Mesenchymal stem cell (in vitro differentiated cells and primary cell): ENCODE measurements around the gene TUBB3.

Experiments used
- DNase-seq: peaks from one replicate; pipeline ENCODE4 v3.0.0-alpha.2; 2013
- H2AFZ ChIP-seq: one replicate; pipeline ENCODE4 v1.6.1; 2013; ENCODE audit warnings: low read depth, mild to moderate bottlenecking, control low read depth, inconsistent platforms, low read length, moderate library complexity
- H2AK5ac ChIP-seq: 2 replicates; pipeline ENCODE4 v1.6.1; 2013; ENCODE audit warnings: low read length, moderate library complexity, mild to moderate bottlenecking, inconsistent platforms; ENCODE audit not compliant: severe bottlenecking
- H2BK120ac ChIP-seq: one replicate; pipeline ENCODE4 v1.6.1; 2013; ENCODE audit warnings: low read depth, mild to moderate bottlenecking, inconsistent platforms, low read length, moderate library complexity
- H2BK12ac ChIP-seq, 2 experiments: one replicate each; pipeline ENCODE4 v1.6.1; 2013; ENCODE audit warnings: inconsistent platforms in 2 of 2, low read length in 2 of 2, mild to moderate bottlenecking in 2 of 2, moderate library complexity in 2 of 2, control low read depth in 1 of 2
- H2BK15ac ChIP-seq: one replicate; pipeline ENCODE4 v1.6.1; 2013; ENCODE audit warnings: mild to moderate bottlenecking, low read depth, inconsistent platforms; ENCODE audit not compliant: poor library complexity, severe bottlenecking
- H2BK5ac ChIP-seq: 2 replicates; pipeline ENCODE4 v1.6.1; 2013; ENCODE audit warnings: low read depth, mild to moderate bottlenecking, low read length, control low read depth, inconsistent platforms; ENCODE audit not compliant: poor library complexity, severe bottlenecking
- H3K14ac ChIP-seq, 2 experiments: one replicate each; pipeline ENCODE4 v1.6.1; 2013; ENCODE audit warnings: inconsistent platforms in 2 of 2, low read length in 2 of 2, control low read depth in 1 of 2, mild to moderate bottlenecking in 1 of 2, moderate library complexity in 1 of 2
- H3K18ac ChIP-seq, 2 experiments: one replicate each; pipeline ENCODE4 v1.6.1; 2013; ENCODE audit warnings: inconsistent platforms in 2 of 2, low read length in 2 of 2, control low read depth in 1 of 2, low read depth in 1 of 2, mild to moderate bottlenecking in 1 of 2
- H3K23ac ChIP-seq, 2 experiments: one replicate each; pipeline ENCODE4 v1.6.1; 2013; ENCODE audit warnings: inconsistent platforms in 2 of 2, low read length in 2 of 2, mild to moderate bottlenecking in 2 of 2, moderate library complexity in 2 of 2, control low read depth in 1 of 2
- H3K27ac ChIP-seq: 2 replicates; pipeline ENCODE4 v1.5.1; 2013; ENCODE audit warnings: mild to moderate bottlenecking, moderate library complexity, low read length, control low read depth, inconsistent platforms; ENCODE audit not compliant: poor library complexity, severe bottlenecking
- H3K27me3 ChIP-seq, 2 experiments: 2 replicates each; pipeline versions ENCODE4 v1.6.1 to v1.7.0; 2013; ENCODE audit warnings: low read length in 2 of 2, mild to moderate bottlenecking in 2 of 2, moderate library complexity in 2 of 2, control low read depth in 1 of 2, inconsistent platforms in 1 of 2; ENCODE audit not compliant: control insufficient read depth in 1 of 2, insufficient read depth in 1 of 2
- H3K36me3 ChIP-seq, 2 experiments: 2 replicates each; pipeline versions ENCODE4 v1.6.1 to v1.7.0; 2013; ENCODE audit warnings: low read length in 2 of 2, control low read depth in 1 of 2, inconsistent platforms in 1 of 2, low read depth in 1 of 2, mild to moderate bottlenecking in 1 of 2; ENCODE audit not compliant: insufficient read depth in 2 of 2, control insufficient read depth in 1 of 2
- H3K4ac ChIP-seq, 2 experiments: one replicate each; pipeline ENCODE4 v1.6.1; 2013; ENCODE audit warnings: inconsistent platforms in 2 of 2, low read length in 2 of 2, mild to moderate bottlenecking in 2 of 2, moderate library complexity in 2 of 2, control low read depth in 1 of 2, low read depth in 1 of 2
- H3K4me1 ChIP-seq: 2 replicates; pipeline ENCODE4 v1.6.1; 2013; ENCODE audit warnings: low read depth, low read length, control low read depth; ENCODE audit not compliant: control insufficient read depth, insufficient read depth
- H3K4me2 ChIP-seq: 2 replicates; pipeline ENCODE4 v1.6.1; 2013; ENCODE audit warnings: low read length, mild to moderate bottlenecking, inconsistent platforms; ENCODE audit not compliant: poor library complexity, severe bottlenecking
- H3K4me3 ChIP-seq, 2 experiments: 2 replicates each; pipeline versions ENCODE4 v1.5.1 to v1.7.0; 2013; ENCODE audit warnings: low read length in 2 of 2, mild to moderate bottlenecking in 2 of 2, control low read depth in 1 of 2, low read depth in 1 of 2; ENCODE audit not compliant: insufficient read depth in 1 of 2
- H3K79me1 ChIP-seq: replicated peaks from 2 replicates; pipeline ENCODE4 v1.6.1; 2013; ENCODE audit warnings: mild to moderate bottlenecking, control low read depth, low read length, inconsistent platforms; ENCODE audit not compliant: poor library complexity, severe bottlenecking
- H3K9ac ChIP-seq: 2 replicates; pipeline ENCODE4 v1.7.0; 2013; ENCODE audit warnings: mild to moderate bottlenecking, low read length, moderate library complexity
- H3K9me3 ChIP-seq: 2 replicates; pipeline ENCODE4 v1.7.0; 2013; ENCODE audit warnings: mild to moderate bottlenecking, low read length; ENCODE audit not compliant: control insufficient read depth
- H4K8ac ChIP-seq: one replicate; pipeline ENCODE4 v1.6.1; 2013; ENCODE audit warnings: inconsistent platforms, mild to moderate bottlenecking, low read length, moderate library complexity
- H4K91ac ChIP-seq: one replicate; pipeline ENCODE4 v1.6.1; 2013; ENCODE audit warnings: mild to moderate bottlenecking, low read length, inconsistent platforms
- WGBS: methylation state at CpG from one replicate; pipeline ENCODE4 v1.1.7; 2013; ENCODE audit warnings: mixed read lengths; 5-methylcytosine and 5-hydroxymethylcytosine counted together

TUBB3 gene

GRCh38 chr16:89909777-89910716 lies 13.1 kb upstream of the TUBB3 start:
- Histone ChIP-seq H2BK120ac (no peak overlapping the region), H4K8ac (no peak overlapping the region), H3K36me3 (peaks cover 73 to 86% of the 10 kb centered on the region in 2 experiments), H2BK15ac (no peak overlapping the region), H3K4me1 (peaks cover 5% of the 10 kb centered on the region), H3K4me2 (no peak overlapping the region), H3K79me1 (peaks cover 13% of the 10 kb centered on the region), H2AFZ (no peak overlapping the region), H3K18ac (no peak overlapping the region), H2BK5ac (no peak overlapping the region), H3K27me3 (no peaks in the 10 kb centered on the region), H3K4ac (no peak overlapping the region), H3K9ac (no peak overlapping the region), H3K27ac (no peak overlapping the region), H3K23ac (no peak overlapping the region), H3K4me3 (no peak overlapping the region), H2BK12ac (no peak overlapping the region), H4K91ac (no peak overlapping the region), H3K9me3 (no peaks in the 10 kb centered on the region), H3K14ac (no peak overlapping the region), H2AK5ac (no peak overlapping the region)
- WGBS: 75% methylated on average over 47 of the region's 47 CpGs
- DNase-seq: peak; percentile 74

GRCh38 chr16:89910717-89911354 lies 12.3 kb upstream of the TUBB3 start:
- Histone ChIP-seq H2BK5ac (no peak overlapping the region), H3K14ac (no peak overlapping the region), H3K23ac (no peak overlapping the region), H2BK120ac (no peak overlapping the region), H3K79me1 (peaks cover 13% of the 10 kb centered on the region), H3K9me3 (no peaks in the 10 kb centered on the region), H4K91ac (no peak overlapping the region), H2BK12ac (no peak overlapping the region), H3K18ac (no peak overlapping the region), H2BK15ac (no peak overlapping the region), H2AFZ (no peak overlapping the region), H3K36me3 (peaks cover 65 to 78% of the 10 kb centered on the region in 2 experiments), H4K8ac (no peak overlapping the region), H3K27ac (no peak overlapping the region), H3K4ac (no peak overlapping the region), H3K4me2 (no peak overlapping the region), H3K9ac (no peak overlapping the region), H3K27me3 (no peaks in the 10 kb centered on the region), H2AK5ac (no peak overlapping the region), H3K4me3 (no peak overlapping the region), H3K4me1 (peaks cover 6% of the 10 kb centered on the region)
- DNase-seq: no peak
- 95% methylated on average over 22 of the region's 27 CpGs for WGBS

DNA sequence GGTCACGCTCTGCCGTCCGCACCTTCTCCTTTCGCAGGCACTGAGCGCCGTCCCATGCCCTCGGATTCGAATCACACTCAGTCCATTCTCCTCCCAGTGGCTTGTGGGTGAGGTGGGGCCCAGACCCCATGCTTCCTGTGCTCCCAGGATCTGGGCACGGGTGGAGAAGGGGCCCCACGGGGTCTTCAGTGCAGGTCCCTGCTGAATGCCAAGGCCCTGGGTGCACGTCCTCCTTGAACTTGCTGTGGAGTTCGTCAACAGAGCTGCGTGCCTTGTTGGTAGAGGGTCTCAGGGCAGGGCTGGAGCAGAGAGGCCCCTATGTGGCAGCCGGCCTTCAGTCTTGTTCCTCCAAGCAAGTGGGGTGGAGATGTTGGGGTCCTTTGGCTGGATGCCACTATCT lies 11.8 kb upstream of the TUBB3 start:
- H3K79me1 ChIP-seq: peaks cover 13% of the 10 kb centered on the region
- no peak overlapping the region for H4K91ac ChIP-seq
- WGBS: 94% methylated on average over 14 of the region's 14 CpGs
- H3K4me2 ChIP-seq: no peak overlapping the region
- H3K23ac ChIP-seq: no peak overlapping the region
- peaks cover 8% of the 10 kb centered on the region for H3K4me1 ChIP-seq
- no peak overlapping the region for H2BK15ac ChIP-seq
- H3K18ac ChIP-seq: no peak overlapping the region
- DNase-seq: no peak
- H3K9ac ChIP-seq: no peak overlapping the region
- no peak overlapping the region for H3K14ac ChIP-seq
- H3K4me3 ChIP-seq: no peak overlapping the region
- H2BK5ac ChIP-seq: no peak overlapping the region
- H2BK120ac ChIP-seq: no peak overlapping the region
- no peaks in the 10 kb centered on the region for H3K9me3 ChIP-seq
- no peak overlapping the region for H4K8ac ChIP-seq
- no peaks in the 10 kb centered on the region for H3K27me3 ChIP-seq
- H2AFZ ChIP-seq: no peak overlapping the region
- H2BK12ac ChIP-seq: no peak overlapping the region
- no peak overlapping the region for H3K4ac ChIP-seq
- peaks cover 60 to 73% of the 10 kb centered on the region in 2 experiments for H3K36me3 ChIP-seq
- H2AK5ac ChIP-seq: no peak overlapping the region
- H3K27ac ChIP-seq: no peak overlapping the region

DNA sequence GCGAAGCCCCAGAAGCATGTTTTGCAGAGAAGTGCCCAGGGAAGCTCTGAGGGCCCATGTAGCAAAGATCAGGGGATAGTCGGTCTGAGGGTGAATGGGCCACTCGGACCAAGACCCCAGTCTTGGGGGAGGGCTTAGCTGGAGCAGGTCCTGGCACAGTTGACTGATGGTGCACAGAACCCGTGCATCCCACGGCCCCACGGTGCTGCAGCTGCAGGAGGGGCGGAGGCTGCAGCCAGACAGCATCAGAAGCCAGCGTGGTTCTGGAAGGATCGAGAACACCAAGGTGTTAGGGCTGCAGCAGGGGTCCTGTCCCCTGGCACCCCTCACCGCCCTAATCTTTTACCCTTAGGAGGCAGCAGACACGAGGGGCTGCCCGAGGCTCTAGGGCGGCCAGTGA lies 11.0 kb upstream of the TUBB3 start:
- no peak overlapping the region for H2BK15ac ChIP-seq
- H3K18ac ChIP-seq: no peak overlapping the region
- no peaks in the 10 kb centered on the region for H3K9me3 ChIP-seq
- H3K27ac ChIP-seq: no peak overlapping the region
- H2AFZ ChIP-seq: no peak overlapping the region
- DNase-seq: no peak
- peaks cover 13% of the 10 kb centered on the region for H3K79me1 ChIP-seq
- no peak overlapping the region for H3K4me2 ChIP-seq
- no peak overlapping the region for H2AK5ac ChIP-seq
- no peaks in the 10 kb centered on the region for H3K27me3 ChIP-seq
- WGBS: 97% methylated on average over 13 of the region's 13 CpGs
- H3K9ac ChIP-seq: no peak overlapping the region
- H2BK120ac ChIP-seq: no peak overlapping the region
- no peak overlapping the region for H2BK5ac ChIP-seq
- peaks cover 52 to 65% of the 10 kb centered on the region in 2 experiments for H3K36me3 ChIP-seq
- H4K8ac ChIP-seq: no peak overlapping the region
- H3K4ac ChIP-seq: no peak overlapping the region
- no peak overlapping the region for H3K23ac ChIP-seq
- peaks cover 8% of the 10 kb centered on the region for H3K4me1 ChIP-seq
- H3K14ac ChIP-seq: no peak overlapping the region
- H2BK12ac ChIP-seq: no peak overlapping the region
- H4K91ac ChIP-seq: peak overlapping the region; percentile 5
- no peak overlapping the region for H3K4me3 ChIP-seq
